Stimulated activated CD8-positive, alpha-beta memory T cell treated with anti-CD3 and anti-CD28 coated beads, Interleukin-7, amount 100 ng/mL, for 48 hours (primary cell): ENCODE results near the gene TRIM46.
A peak's percentile ranks its signal among the peaks of the same experiment; 100 is the strongest.
"Not testable (repeated sequence)": the region's sequence is repeated elsewhere in the genome, so short reads cannot be mapped to it uniquely, and the experiment has no call there.

Source experiments
- DNase-seq, 2 donors: peaks; one replicate each; pipeline ENCODE4 v3.0.0-alpha.2; 2020; ENCODE audit warnings: low read depth in 1 of 2; ENCODE audit errors: extremely low read depth in 1 of 2

Gene TRIM46

GRCh38 chr1:155226188-155226909 lies 52.7 kb downstream of the TRIM46 start:
- DNase-seq, result peak; percentile 68 to 84

- peak; percentile 28 to 44 for DNase-seq
These were observed 53.2 kb downstream of the TRIM46 start for GRCh38 chr1:155226910-155227260.

- peak; percentile 99 to 100 for DNase-seq
These were observed 53.8 kb downstream of the TRIM46 start for GRCh38 chr1:155227261-155228095.

GRCh38 chr1:155228096-155228427 lies 54.4 kb downstream of the TRIM46 start:
- no peak for DNase-seq

- not testable (repeated sequence) for DNase-seq
These were observed 57.7 kb downstream of the TRIM46 start for GRCh38 chr1:155231302-155231701.

- DNase-seq, result not testable (repeated sequence)
These were observed 58.6 kb downstream of the TRIM46 start for GRCh38 chr1:155232001-155232978.

- not testable (repeated sequence) for DNase-seq
These were observed 59.9 kb downstream of the TRIM46 start for GRCh38 chr1:155233502-155233901.
